Testis (tissue), 2 donors: ENCODE measurements around the gene DLG2.

Source experiments
- POLR2A ChIP-seq: fragments of 450-650 bp; IDR thresholded peaks from one replicate; pipeline ENCODE4 v1.6.1; 2017; ENCODE audit warnings: antibody characterized with exemption, mild to moderate bottlenecking, moderate library complexity
- TF ChIP-seq, protein P1 (sequence below), 3 experiments: fragments of 450-650 bp in 2 of 3; fragments of 200-600 bp in 1 of 3; sonication (generic) in 1 of 3; IDR thresholded peaks; one replicate each; pipeline ENCODE4 v1.5.1; 2016 to 2019; ENCODE audit warnings: antibody characterized with exemption in 3 of 3, mild to moderate bottlenecking in 2 of 3, moderate library complexity in 1 of 3

DNA sequence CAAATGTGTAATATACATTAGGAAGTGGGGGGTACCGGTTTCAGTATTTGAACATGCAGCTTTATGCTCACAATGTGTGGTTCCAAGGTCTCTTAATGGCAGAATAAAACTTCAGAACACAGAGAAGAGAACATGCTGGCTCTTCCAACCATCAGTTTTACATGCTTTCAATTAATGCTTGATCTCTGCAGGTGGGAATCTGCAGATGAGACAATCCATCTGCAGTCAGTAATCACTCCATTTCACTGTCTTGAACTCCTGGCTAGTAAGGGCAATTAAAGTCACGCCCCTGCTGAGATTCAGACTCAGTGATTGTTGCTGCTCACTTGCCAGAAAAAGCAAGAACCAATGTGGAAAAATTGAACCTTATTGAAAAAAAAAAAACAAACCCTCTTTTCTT, 945.7 kb downstream of the DLG2 start:
- TF ChIP-seq, protein P1, sequence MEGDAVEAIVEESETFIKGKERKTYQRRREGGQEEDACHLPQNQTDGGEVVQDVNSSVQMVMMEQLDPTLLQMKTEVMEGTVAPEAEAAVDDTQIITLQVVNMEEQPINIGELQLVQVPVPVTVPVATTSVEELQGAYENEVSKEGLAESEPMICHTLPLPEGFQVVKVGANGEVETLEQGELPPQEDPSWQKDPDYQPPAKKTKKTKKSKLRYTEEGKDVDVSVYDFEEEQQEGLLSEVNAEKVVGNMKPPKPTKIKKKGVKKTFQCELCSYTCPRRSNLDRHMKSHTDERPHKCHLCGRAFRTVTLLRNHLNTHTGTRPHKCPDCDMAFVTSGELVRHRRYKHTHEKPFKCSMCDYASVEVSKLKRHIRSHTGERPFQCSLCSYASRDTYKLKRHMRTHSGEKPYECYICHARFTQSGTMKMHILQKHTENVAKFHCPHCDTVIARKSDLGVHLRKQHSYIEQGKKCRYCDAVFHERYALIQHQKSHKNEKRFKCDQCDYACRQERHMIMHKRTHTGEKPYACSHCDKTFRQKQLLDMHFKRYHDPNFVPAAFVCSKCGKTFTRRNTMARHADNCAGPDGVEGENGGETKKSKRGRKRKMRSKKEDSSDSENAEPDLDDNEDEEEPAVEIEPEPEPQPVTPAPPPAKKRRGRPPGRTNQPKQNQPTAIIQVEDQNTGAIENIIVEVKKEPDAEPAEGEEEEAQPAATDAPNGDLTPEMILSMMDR (IDR thresholded peaks at IDR 0.05) = no peak
- no peak for TF ChIP-seq POLR2A
